HCT116 (cell line): ENCODE data around the gene CCDC92. TPM values are rescaled to one million over a fixed set of nuclear protein-coding genes. Genes with fewer than 3 reads are reported as not detected.

ENCODE experiments used
- ATAC-seq: fragments of 200-7000 bp; cut with Tn5 transposase; 2 replicates; pipeline ENCODE4 v1.9.1; 2020; ENCODE audit warnings: mild to moderate bottlenecking, moderate library complexity
- BruUV-seq: library from RNA; stranded (reverse); fragments of 400-500 nt; replicated peaks from 2 replicates; lab custom pipeline; 2021; lab: Mats Ljungman, UMichigan
- CTCF ChIA-PET: fragments of 300-600 bp; sonication (Branson Sonifier 250); formaldehyde crosslinking; loops from one replicate; lab custom pipeline; 2021; ENCODE audit warnings: antibody characterized with exemption; lab: Charles Lee
- POLR2A ChIA-PET: fragments of 300-600, 350-600 bp; sonication (Branson Sonifier 250); formaldehyde crosslinking; loops from one replicate; lab custom pipeline; 2021; ENCODE audit warnings: antibody characterized with exemption; lab: Charles Lee
- RAD21 ChIA-PET, 2 experiments: fragments of 300-600 bp; sonication (Branson Sonifier 250); formaldehyde crosslinking; loops; one replicate each; lab custom pipeline; 2023; ENCODE audit warnings: low total read pairs in 2 of 2; ENCODE audit not compliant: uncharacterized antibody in 2 of 2, unreplicated experiment in 2 of 2, low non-redundant PET in 1 of 2; lab: Charles Lee
- DNase-seq: peaks from one replicate; pipeline ENCODE4 v3.0.0-alpha.2; 2010; ENCODE audit warnings: low read depth, low spot score
- H2AFZ ChIP-seq: fragments of 200-600 bp; shearing (Covaris generic), sonication (generic); 2 replicates; pipeline ENCODE4 v1.6.1; 2017; ENCODE audit warnings: low read depth, mixed run types, mixed read lengths, antibody characterized with exemption, low read length; ENCODE audit not compliant: poor library complexity, severe bottlenecking
- H3K27ac ChIP-seq: 2 replicates; pipeline ENCODE4 v1.5.1; 2012; ENCODE audit warnings: low read depth, low read length
- H3K27me3 ChIP-seq: fragments of 200-600 bp; sonication (generic); 2 replicates; pipeline ENCODE4 v1.6.1; 2016; ENCODE audit warnings: mixed run types, low read length, mixed read lengths; ENCODE audit not compliant: insufficient read depth
- H3K36me3 ChIP-seq, 2 experiments: fragments of 200-500 bp in 1 of 2; fragments of 200-600 bp in 1 of 2; sonication (Bioruptor generic) in 1 of 2; sonication (generic) in 1 of 2; 2 replicates each; pipeline versions ENCODE4 v1.5.1 to v1.6.1; 2014 to 2016; ENCODE audit warnings: low read length in 2 of 2, inconsistent platforms in 1 of 2, mixed read lengths in 1 of 2, mixed run types in 1 of 2; ENCODE audit not compliant: insufficient read depth in 2 of 2, control insufficient read depth in 1 of 2
- H3K4me1 ChIP-seq, 2 experiments: fragments of 200-600 bp in 1 of 2; sonication (generic) in 1 of 2; 2 replicates each; pipeline versions ENCODE4 v1.5.1 to v1.6.1; 2012 to 2017; ENCODE audit warnings: low read length in 2 of 2, inconsistent platforms in 1 of 2, mild to moderate bottlenecking in 1 of 2, mixed read lengths in 1 of 2, mixed run types in 1 of 2, moderate library complexity in 1 of 2; ENCODE audit not compliant: insufficient read depth in 2 of 2, control insufficient read depth in 1 of 2
- H3K4me2 ChIP-seq: fragments of 200-600 bp; sonication (generic); 2 replicates; pipeline ENCODE4 v1.6.1; 2017; ENCODE audit warnings: mixed run types, low read length, mixed read lengths
- H3K4me3 ChIP-seq, 2 experiments: fragments of 200-600 bp in 1 of 2; sonication (generic) in 1 of 2; replicated peaks in 1 of 2; 2 replicates each; pipeline ENCODE4 v1.5.1; 2011 to 2016; ENCODE audit warnings: low read length in 2 of 2, control low read depth in 1 of 2, low read depth in 1 of 2, mild to moderate bottlenecking in 1 of 2, mixed read lengths in 1 of 2, mixed run types in 1 of 2
- H3K79me2 ChIP-seq: fragments of 200-600 bp; sonication (generic); 2 replicates; pipeline ENCODE4 v1.6.1; 2017; ENCODE audit warnings: mild to moderate bottlenecking, mixed run types, low read length, moderate library complexity, mixed read lengths; ENCODE audit not compliant: insufficient read depth
- H3K9ac ChIP-seq: fragments of 200-600 bp; sonication (generic); 2 replicates; pipeline ENCODE4 v1.6.1; 2016; ENCODE audit warnings: low read length, mixed read lengths
- H3K9me2 ChIP-seq: fragments of 200-600 bp; sonication (generic), shearing (Covaris generic); 2 replicates; pipeline ENCODE4 v1.6.1; 2017; ENCODE audit warnings: mixed run types, mild to moderate bottlenecking, moderate library complexity; ENCODE audit not compliant: insufficient read depth
- H3K9me3 ChIP-seq, 2 experiments: fragments of 200-500 bp in 1 of 2; fragments of 200-600 bp in 1 of 2; sonication (Bioruptor generic) in 1 of 2; sonication (generic) in 1 of 2; 2 replicates each; pipeline ENCODE4 v1.6.1; 2014 to 2017; ENCODE audit warnings: low read length in 2 of 2, mixed read lengths in 2 of 2, inconsistent platforms in 1 of 2, low read depth in 1 of 2, mild to moderate bottlenecking in 1 of 2, mixed run types in 1 of 2, moderate library complexity in 1 of 2; ENCODE audit not compliant: control insufficient read depth in 1 of 2, insufficient read depth in 1 of 2
- H4K20me1 ChIP-seq: fragments of 200-600 bp; sonication (generic), shearing (Covaris generic); 2 replicates; pipeline ENCODE4 v1.6.1; 2017; ENCODE audit warnings: mixed run types, mild to moderate bottlenecking, moderate library complexity; ENCODE audit not compliant: insufficient read depth
- CBX3 ChIP-seq: IDR thresholded peaks from 2 replicates; pipeline ENCODE4 v1.6.1; 2012; ENCODE audit warnings: low read depth
- CTCF ChIP-seq, 3 experiments: fragments of 200-600 bp in 1 of 3; sonication (generic) in 1 of 3; IDR thresholded peaks in 2 of 3; conservative IDR thresholded peaks in 1 of 3; 2 replicates each; pipeline ENCODE4 v1.5.1; 2012 to 2017; ENCODE audit warnings: low read depth in 2 of 3, low read length in 2 of 3, antibody characterized with exemption in 1 of 3, borderline replicate concordance in 1 of 3, control low read depth in 1 of 3, mild to moderate bottlenecking in 1 of 3, mixed read lengths in 1 of 3, mixed run types in 1 of 3, moderate library complexity in 1 of 3; ENCODE audit not compliant: insufficient read depth in 1 of 3
- EZH2phosphoT487 ChIP-seq: fragments of 200-600 bp; IDR thresholded peaks from 2 replicates; pipeline ENCODE4 v1.6.1; 2018; ENCODE audit warnings: antibody characterized with exemption, borderline replicate concordance
- MAX ChIP-seq: IDR thresholded peaks from 2 replicates; pipeline ENCODE4 v1.6.1; 2012
- RAD21 ChIP-seq: IDR thresholded peaks from 2 replicates; pipeline ENCODE4 v1.6.1; 2012; ENCODE audit warnings: low read depth, mild to moderate bottlenecking
- SRF ChIP-seq: IDR thresholded peaks from 2 replicates; pipeline ENCODE4 v1.6.1; 2012; ENCODE audit warnings: low read depth
- YY1 ChIP-seq: IDR thresholded peaks from 2 replicates; pipeline ENCODE4 v1.6.1; 2011; ENCODE audit warnings: low read length, low read depth, moderate library complexity, mild to moderate bottlenecking; ENCODE audit not compliant: insufficient replicate concordance; ENCODE audit errors: extremely low read depth
- ZNF274 ChIP-seq: fragments of 200-500 bp; sonication (Bioruptor generic); IDR thresholded peaks from 2 replicates; pipeline ENCODE4 v1.6.1; 2014; ENCODE audit warnings: mild to moderate bottlenecking, low read depth, low read length, inconsistent platforms
- intact Hi-C: fragments of 100-400 bp; cut with micrococcal nuclease; formaldehyde crosslinking; loops from 2 replicates; pipeline ENCODE4 v1.10.0; 2022
- total RNA-seq: library from RNA; stranded (reverse); gene quantifications from one replicate; pipeline ENCODE4 v1.2.1, GENCODE V29; 2021; ENCODE audit not compliant: unreplicated experiment

Gene CCDC92
- total RNA-seq, 1 experiment from 2014 or later = 9.7 TPM

GRCh38 chr12:123983822-123984485 lies 11.3 kb upstream of the CCDC92 start:
- Histone ChIP-seq H3K9me2 (no peaks in the 10 kb centered on the region), H3K79me2 (peaks cover 92% of the 10 kb centered on the region), H3K9me3 (no peaks in the 10 kb centered on the region), H4K20me1 (peaks cover 7% of the 10 kb centered on the region; the same call in 1 of the 2 replicates)
- CTCF ChIA-PET = interaction anchor here (1.9 to 2.4 kb wide), 3 partner anchors 79 to 181 kb away, joined by 4 to 10 read pairs (median 9); no protein-coding TSS in a partner anchor
- TF ChIP-seq CTCF (IDR thresholded peaks at IDR 0.05 in 2 of 3, conservative IDR thresholded peaks at IDR 0.05 in 1 of 3; ENCODE audit: borderline replicate concordance in 1 of 3, insufficient read depth in 1 of 3, low read depth in 2 of 3, low read length in 2 of 3) = peak; percentile 67 to 75 (median 73); a peak in 5 of 6 replicates
- TF ChIP-seq EZH2phosphoT487 = no peak
- no peak for TF ChIP-seq CBX3
- no peak for TF ChIP-seq YY1
- no peak for TF ChIP-seq MAX
- TF ChIP-seq SRF = no peak
- TF ChIP-seq ZNF274 = no peak
- peak; percentile 84 for TF ChIP-seq RAD21
- TF ChIP-seq, all 23 proteins: peak for 2
- POLR2A ChIA-PET = no interaction called here
- peak; percentile 60 for DNase-seq
- Histone ChIP-seq H3K4me2 (no peak overlapping the region), H3K4me1 (no peaks in the 10 kb centered on the region), H3K9ac (no peak overlapping the region), H3K36me3 (peaks cover 7 to 14% of the 10 kb centered on the region in 2 experiments; a peak in 3 of 4 replicates), H3K27ac (no peak overlapping the region), H3K4me3 (no peak overlapping the region), H3K27me3 (no peaks in the 10 kb centered on the region), H2AFZ (no peak overlapping the region)
- BruUV-seq = no TSS peak
- RAD21 ChIA-PET = no interaction called here
- ATAC-seq = peak; percentile 96
- intact Hi-C loops = loop anchor here (1.0 to 5.0 kb wide), 2 partner anchors 79 to 182 kb away; no protein-coding TSS in a partner anchor
